HG03139 (cell line): ENCODE data around the gene MRAP.
"Not testable (repeated sequence)": the region's sequence is repeated elsewhere in the genome, so short reads cannot be mapped to it uniquely, and the experiment has no call there.

Source experiments
- ATAC-seq: cut with Tn5 transposase; IDR thresholded peaks from one replicate; pipeline ENCODE4 v1.9.1; 2021; ENCODE audit not compliant: unreplicated experiment

Gene MRAP

GRCh38 chr21:32298658-32299081, at the start of gene MRAP:
TSS of gene MRAP (plus strand) at chr21:32298855. CDS start at chr21:32298972, 117 bp downstream.
- no peak for ATAC-seq

GRCh38 chr21:32249511-32250280, 49.0 kb upstream of the MRAP start:
- no peak for ATAC-seq

- ATAC-seq, result no peak
These were observed 46.5 kb upstream of the MRAP start for GRCh38 chr21:32252136-32252535.

- ATAC-seq, result no peak
These were observed 45.4 kb upstream of the MRAP start for GRCh38 chr21:32253215-32253641.

GRCh38 chr21:32256251-32256650, 42.4 kb upstream of the MRAP start:
- ATAC-seq, result no peak

GRCh38 chr21:32256873-32257620, 41.6 kb upstream of the MRAP start:
- no peak for ATAC-seq

- ATAC-seq, result no peak
These were observed 40.5 kb upstream of the MRAP start for GRCh38 chr21:32257962-32258785.

- ATAC-seq, result not testable (repeated sequence)
These were observed 39.9 kb upstream of the MRAP start for GRCh38 chr21:32258786-32259048.

GRCh38 chr21:32260130-32260529, 38.5 kb upstream of the MRAP start:
- ATAC-seq, result no peak

GRCh38 chr21:32261929-32262328, 36.7 kb upstream of the MRAP start:
- ATAC-seq, result no peak

- not testable (repeated sequence) for ATAC-seq
These were observed 33.3 kb upstream of the MRAP start for GRCh38 chr21:32265321-32265720.

- no peak for ATAC-seq
These were observed 27.9 kb upstream of the MRAP start for GRCh38 chr21:32270748-32271147.

- no peak for ATAC-seq
These were observed 22.0 kb upstream of the MRAP start for GRCh38 chr21:32276671-32277070.

- ATAC-seq, result no peak
These were observed 20.6 kb upstream of the MRAP start for GRCh38 chr21:32278103-32278502.

GRCh38 chr21:32278518-32279376, 19.9 kb upstream of the MRAP start, which contains the start of gene MIS18A:
TSS of gene MIS18A (minus strand) at chr21:32279049. CDS start at chr21:32279014, 35 bp downstream.
- ATAC-seq, result peak; percentile 90

- no peak for ATAC-seq
These were observed 19.3 kb upstream of the MRAP start for GRCh38 chr21:32279377-32279680.

- ATAC-seq, result no peak
These were observed 17.1 kb upstream of the MRAP start for GRCh38 chr21:32281531-32281930.

GRCh38 chr21:32282992-32283391, 15.7 kb upstream of the MRAP start:
- no peak for ATAC-seq

- ATAC-seq, result no peak
These were observed 13.2 kb upstream of the MRAP start for GRCh38 chr21:32285476-32285875.

- ATAC-seq, result no peak
These were observed 1.2 kb upstream of the MRAP start for GRCh38 chr21:32297449-32297848.

GRCh38 chr21:32298148-32298559, 501 bp upstream of the MRAP start:
- no peak for ATAC-seq
